Stimulated activated CD8-positive, alpha-beta memory T cell treated with anti-CD3 and anti-CD28 coated beads, Interleukin-4, amount 100 ng/mL, for 48 hours (primary cell): ENCODE results near the gene PLD3.

ENCODE experiments used
- DNase-seq: peaks from one replicate; pipeline ENCODE4 v3.0.0-alpha.2; 2020

PLD3 gene

GRCh38 chr19:40335101-40335500, 13.4 kb upstream of the PLD3 start:
- DNase-seq: no peak

GRCh38 chr19:40335855-40336600, 12.5 kb upstream of the PLD3 start:
- DNase-seq: no peak

GRCh38 chr19:40336601-40336900, 11.9 kb upstream of the PLD3 start:
- no peak for DNase-seq

GRCh38 chr19:40337107-40337506, 11.4 kb upstream of the PLD3 start:
- DNase-seq: no peak

- DNase-seq: no peak
Measured at GRCh38 chr19:40337594-40337993, 10.9 kb upstream of the PLD3 start.

GRCh38 chr19:40339018-40339728, 9.3 kb upstream of the PLD3 start:
- no peak for DNase-seq

- DNase-seq: no peak
Measured at GRCh38 chr19:40341601-40342482, 6.7 kb upstream of the PLD3 start.

GRCh38 chr19:40342644-40343311, 5.7 kb upstream of the PLD3 start:
- DNase-seq: no peak

- DNase-seq: no peak
Measured at GRCh38 chr19:40344422-40344821, 4.1 kb upstream of the PLD3 start.

- DNase-seq: no peak
Measured at GRCh38 chr19:40348961-40349507, 539 bp downstream of the PLD3 start.

GRCh38 chr19:40355975-40356680, 7.6 kb downstream of the PLD3 start:
- DNase-seq: no peak

GRCh38 chr19:40356681-40357595, 8.4 kb downstream of the PLD3 start:
- DNase-seq: no peak

GRCh38 chr19:40357640-40358039, 9.1 kb downstream of the PLD3 start:
- no peak for DNase-seq

GRCh38 chr19:40358773-40359172, 10.3 kb downstream of the PLD3 start:
- DNase-seq: no peak

GRCh38 chr19:40360020-40360707, 11.7 kb downstream of the PLD3 start:
- no peak for DNase-seq

- DNase-seq: no peak
Measured at GRCh38 chr19:40360708-40361241, 12.3 kb downstream of the PLD3 start.

GRCh38 chr19:40362160-40362559, 13.7 kb downstream of the PLD3 start:
- no peak for DNase-seq

- no peak for DNase-seq
Measured at GRCh38 chr19:40363069-40363468, 14.6 kb downstream of the PLD3 start.

GRCh38 chr19:40365010-40365409, 16.5 kb downstream of the PLD3 start:
- DNase-seq: no peak
